Neural cell (in vitro differentiated cells): ENCODE measurements around the gene B9D1.
A peak's percentile ranks its signal among the peaks of the same experiment; 100 is the strongest.

ENCODE experiments used
- CTCF ChIP-seq: fragments of 450-650 bp; IDR thresholded peaks from 2 replicates; pipeline ENCODE4 v1.5.1; 2014; ENCODE audit warnings: antibody characterized with exemption, mild to moderate bottlenecking, moderate library complexity; ENCODE audit not compliant: poor library complexity, severe bottlenecking
- MXI1 ChIP-seq: fragments of 450-650 bp; conservative IDR thresholded peaks from 2 replicates; pipeline ENCODE4 v1.6.1; 2014; ENCODE audit warnings: antibody characterized with exemption, mild to moderate bottlenecking; ENCODE audit not compliant: poor library complexity, severe bottlenecking

GRCh38 chr17:19378416-19379360, 16.2 kb upstream of the B9D1 start, which contains the start of gene MAPK7:
- no peak for TF ChIP-seq CTCF
- peak; percentile 16 for TF ChIP-seq MXI1
